Hepatocyte (in vitro differentiated cells): ENCODE results near the gene CASD1. TPM values are rescaled to one million over a fixed set of nuclear protein-coding genes. Genes with fewer than 3 reads are reported as not detected.

Experiments used
- DNase-seq: peaks from one replicate; pipeline ENCODE4 v3.0.0-alpha.2; 2016; ENCODE audit warnings: low spot score
- H2AFZ ChIP-seq: fragments of 200-600 bp; sonication (generic); 2 replicates; pipeline ENCODE4 v1.6.0; 2016; ENCODE audit warnings: antibody characterized with exemption, mild to moderate bottlenecking
- H3K27ac ChIP-seq: fragments of 200-600 bp; sonication (generic); 2 replicates; pipeline ENCODE4 v1.5.1; 2016; ENCODE audit warnings: mild to moderate bottlenecking
- H3K27me3 ChIP-seq: fragments of 200-600 bp; sonication (generic); 2 replicates; pipeline ENCODE4 v1.6.1; 2016
- H3K36me3 ChIP-seq: fragments of 200-600 bp; sonication (generic); replicated peaks from 2 replicates; pipeline ENCODE4 v1.5.1; 2016; ENCODE audit warnings: low read depth; ENCODE audit not compliant: insufficient read depth
- H3K4me1 ChIP-seq: fragments of 200-600 bp; sonication (generic); 2 replicates; pipeline ENCODE4 v1.5.1; 2016; ENCODE audit warnings: mild to moderate bottlenecking, moderate library complexity; ENCODE audit not compliant: insufficient read depth
- H3K4me2 ChIP-seq: fragments of 200-600 bp; sonication (generic); 2 replicates; pipeline ENCODE4 v1.6.0; 2016
- H3K4me3 ChIP-seq: fragments of 200-600 bp; sonication (generic); 2 replicates; pipeline ENCODE4 v1.5.1; 2016; ENCODE audit warnings: mild to moderate bottlenecking
- H3K79me2 ChIP-seq: fragments of 200-600 bp; sonication (generic); 2 replicates; pipeline ENCODE4 v1.6.0; 2017; ENCODE audit warnings: mild to moderate bottlenecking
- H3K9me2 ChIP-seq: fragments of 200-600 bp; sonication (generic); replicated peaks from 2 replicates; pipeline ENCODE4 v1.6.0; 2017; ENCODE audit warnings: mild to moderate bottlenecking; ENCODE audit not compliant: insufficient read depth
- H3K9me3 ChIP-seq: fragments of 200-600 bp; sonication (generic); 2 replicates; pipeline ENCODE4 v1.5.1; 2016; ENCODE audit warnings: low read depth, mild to moderate bottlenecking
- H4K20me1 ChIP-seq: fragments of 200-600 bp; sonication (generic); 2 replicates; pipeline ENCODE4 v1.6.0; 2016; ENCODE audit warnings: mild to moderate bottlenecking; ENCODE audit not compliant: insufficient read depth, poor library complexity, severe bottlenecking
- EZH2 ChIP-seq: fragments of 200-600 bp; sonication (generic); IDR thresholded peaks from 2 replicates; pipeline ENCODE4 v1.6.1; 2016; ENCODE audit warnings: antibody characterized with exemption, mild to moderate bottlenecking, borderline replicate concordance
- EZH2phosphoT487 ChIP-seq: fragments of 200-600 bp; sonication (generic); IDR thresholded peaks from one replicate; pipeline ENCODE4 v1.6.1; 2018; ENCODE audit warnings: antibody characterized with exemption, mild to moderate bottlenecking, low read depth, moderate library complexity; ENCODE audit not compliant: unreplicated experiment, severe bottlenecking
- WGBS: methylation state at CpG from one replicate; pipeline ENCODE4 v1.1.6; 2016; ENCODE audit warnings: low lambda C conversion rate; ENCODE audit errors: missing lambda C conversion rate; 5-methylcytosine and 5-hydroxymethylcytosine counted together
- polyA plus RNA-seq: library from polyadenylated mRNA; unstranded; fragments of >200 nt; fragmentation: Nextera tagmentation; extraction: Ambion mirVana; gene quantifications from 2 replicates; pipeline ENCODE4 v1.2.1, GENCODE V29; 2016
- total RNA-seq: library from RNA; depleted of rRNA; stranded (reverse); fragments of >200 nt; gene quantifications from 2 replicates; pipeline ENCODE4 v1.2.3, GENCODE V29; 2014
- TF ChIP-seq, protein P1 (sequence below): fragments of 200-600 bp; sonication (generic); IDR thresholded peaks from 2 replicates; pipeline ENCODE4 v1.5.1; 2016; ENCODE audit warnings: antibody characterized with exemption, mild to moderate bottlenecking; ENCODE audit not compliant: poor library complexity

Gene CASD1
- total and polyA plus RNA-seq, 2 experiments from 2014 or later: 13.7 to 43.3 TPM

- Histone ChIP-seq H3K79me2 (peaks cover 85% of the 10 kb centered on the region), H3K4me2 (peak overlapping the region; percentile 82)
Observed at GRCh38 chr7:94514917-94515316, 5.3 kb downstream of the CASD1 start.

GRCh38 chr7:94525923-94526322 lies 16.3 kb downstream of the CASD1 start:
- 90% methylated on average over 3 of the region's 3 CpGs for WGBS
- Histone ChIP-seq H3K9me3 (no peaks in the 10 kb centered on the region), H2AFZ (no peak overlapping the region), H3K36me3 (no peaks in the 10 kb centered on the region), H3K27me3 (no peaks in the 10 kb centered on the region), H4K20me1 (no peaks in the 10 kb centered on the region), H3K27ac (no peak overlapping the region), H3K4me1 (no peaks in the 10 kb centered on the region), H3K4me2 (no peak overlapping the region), H3K4me3 (no peak overlapping the region), H3K79me2 (peaks cover 6% of the 10 kb centered on the region), H3K9me2 (no peaks in the 10 kb centered on the region)
- TF ChIP-seq, protein P1, sequence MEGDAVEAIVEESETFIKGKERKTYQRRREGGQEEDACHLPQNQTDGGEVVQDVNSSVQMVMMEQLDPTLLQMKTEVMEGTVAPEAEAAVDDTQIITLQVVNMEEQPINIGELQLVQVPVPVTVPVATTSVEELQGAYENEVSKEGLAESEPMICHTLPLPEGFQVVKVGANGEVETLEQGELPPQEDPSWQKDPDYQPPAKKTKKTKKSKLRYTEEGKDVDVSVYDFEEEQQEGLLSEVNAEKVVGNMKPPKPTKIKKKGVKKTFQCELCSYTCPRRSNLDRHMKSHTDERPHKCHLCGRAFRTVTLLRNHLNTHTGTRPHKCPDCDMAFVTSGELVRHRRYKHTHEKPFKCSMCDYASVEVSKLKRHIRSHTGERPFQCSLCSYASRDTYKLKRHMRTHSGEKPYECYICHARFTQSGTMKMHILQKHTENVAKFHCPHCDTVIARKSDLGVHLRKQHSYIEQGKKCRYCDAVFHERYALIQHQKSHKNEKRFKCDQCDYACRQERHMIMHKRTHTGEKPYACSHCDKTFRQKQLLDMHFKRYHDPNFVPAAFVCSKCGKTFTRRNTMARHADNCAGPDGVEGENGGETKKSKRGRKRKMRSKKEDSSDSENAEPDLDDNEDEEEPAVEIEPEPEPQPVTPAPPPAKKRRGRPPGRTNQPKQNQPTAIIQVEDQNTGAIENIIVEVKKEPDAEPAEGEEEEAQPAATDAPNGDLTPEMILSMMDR: no peak
- TF ChIP-seq EZH2phosphoT487: no peak
- no peak for TF ChIP-seq EZH2
- DNase-seq: no peak

More at GRCh38 chr7:94514917-94515316, 5.3 kb downstream of the CASD1 start:
- H4K20me1 ChIP-seq: peaks cover 3% of the 10 kb centered on the region
- TF ChIP-seq EZH2 (no peak), EZH2phosphoT487 (no peak)
- TF ChIP-seq, protein P1: no peak
- H3K4me3 ChIP-seq: no peak overlapping the region
- no peaks in the 10 kb centered on the region for H3K36me3 ChIP-seq
- H3K27me3 ChIP-seq: no peaks in the 10 kb centered on the region
- no peaks in the 10 kb centered on the region for H3K9me2 ChIP-seq
- H3K27ac ChIP-seq: peak overlapping the region; percentile 19
- DNase-seq: no peak
- H2AFZ ChIP-seq: no peak overlapping the region
- H3K9me3 ChIP-seq: no peaks in the 10 kb centered on the region
- peaks cover 39% of the 10 kb centered on the region for H3K4me1 ChIP-seq

GRCh38 chr7:94529516-94529915 lies 19.9 kb downstream of the CASD1 start:
- no peaks in the 10 kb centered on the region for H4K20me1 ChIP-seq
- H3K4me1 ChIP-seq: no peaks in the 10 kb centered on the region
- no peaks in the 10 kb centered on the region for H3K9me3 ChIP-seq
- no peaks in the 10 kb centered on the region for H3K27me3 ChIP-seq
- no peaks in the 10 kb centered on the region for H3K79me2 ChIP-seq
- H3K4me2 ChIP-seq: no peak overlapping the region
- no peaks in the 10 kb centered on the region for H3K9me2 ChIP-seq
- no peaks in the 10 kb centered on the region for H3K36me3 ChIP-seq
- no peak overlapping the region for H2AFZ ChIP-seq
- no peak overlapping the region for H3K27ac ChIP-seq
- DNase-seq: no peak
- H3K4me3 ChIP-seq: no peak overlapping the region
- TF ChIP-seq EZH2phosphoT487: no peak
- TF ChIP-seq, protein P1: no peak
- TF ChIP-seq EZH2: no peak
- WGBS: 74% methylated on average over 1 of the region's 1 CpG

DNA sequence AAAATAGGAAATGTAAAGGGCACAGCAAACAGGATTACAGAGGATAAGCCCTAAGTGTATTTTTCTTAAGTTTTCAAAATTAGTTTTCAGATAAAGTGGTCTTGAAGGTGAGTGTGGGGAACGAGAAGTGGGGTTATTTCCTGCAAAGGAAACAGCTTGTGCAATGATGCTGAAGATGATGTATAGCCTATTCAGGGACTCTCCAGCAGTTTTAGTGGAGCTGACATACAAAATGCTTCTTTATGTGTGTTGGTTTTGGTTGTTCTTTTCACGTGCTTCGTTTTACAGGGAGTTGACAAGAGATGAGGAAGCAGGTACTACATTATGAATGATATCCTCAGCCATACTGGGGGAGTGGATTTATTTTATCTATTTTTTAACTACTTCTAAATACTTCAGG lies 20.5 kb downstream of the CASD1 start:
- no peaks in the 10 kb centered on the region for H3K9me2 ChIP-seq
- WGBS: 84% methylated on average over 3 of the region's 3 CpGs
- no peak overlapping the region for H2AFZ ChIP-seq
- H3K4me3 ChIP-seq: no peak overlapping the region
- TF ChIP-seq EZH2phosphoT487 (no peak), EZH2 (no peak)
- H3K4me1 ChIP-seq: no peaks in the 10 kb centered on the region
- H3K27ac ChIP-seq: no peak overlapping the region
- H3K36me3 ChIP-seq: no peaks in the 10 kb centered on the region
- H3K79me2 ChIP-seq: no peaks in the 10 kb centered on the region
- DNase-seq: no peak
- no peaks in the 10 kb centered on the region for H3K9me3 ChIP-seq
- H3K27me3 ChIP-seq: no peaks in the 10 kb centered on the region
- no peaks in the 10 kb centered on the region for H4K20me1 ChIP-seq
- H3K4me2 ChIP-seq: no peak overlapping the region
